ENCODE measurements around the gene ACBD6.
"Not testable (repeated sequence)": the region's sequence is repeated elsewhere in the genome, so short reads cannot be mapped to it uniquely, and the experiment has no call there.

Gene ACBD6

DNA sequence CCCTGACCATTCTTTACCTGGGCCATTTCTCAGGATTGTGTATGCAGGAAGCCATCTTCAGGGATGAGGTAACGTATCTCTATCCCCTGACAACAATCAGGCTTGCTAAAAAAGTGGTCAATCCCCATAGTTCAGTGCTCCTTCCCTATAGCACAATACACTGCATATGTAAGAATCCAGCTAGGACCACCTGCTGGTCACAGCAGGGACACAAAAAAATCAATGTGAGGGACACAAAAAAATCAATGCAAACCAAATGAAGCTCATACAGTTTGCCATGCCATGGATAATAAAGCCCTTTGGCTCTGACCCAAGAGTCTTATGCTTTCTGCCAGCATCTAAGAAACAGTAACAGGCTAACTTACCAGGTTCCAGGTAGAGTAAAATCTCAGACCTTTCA lies 16.3 kb downstream of the ACBD6 start:
- DNase-seq: no peak

DNA sequence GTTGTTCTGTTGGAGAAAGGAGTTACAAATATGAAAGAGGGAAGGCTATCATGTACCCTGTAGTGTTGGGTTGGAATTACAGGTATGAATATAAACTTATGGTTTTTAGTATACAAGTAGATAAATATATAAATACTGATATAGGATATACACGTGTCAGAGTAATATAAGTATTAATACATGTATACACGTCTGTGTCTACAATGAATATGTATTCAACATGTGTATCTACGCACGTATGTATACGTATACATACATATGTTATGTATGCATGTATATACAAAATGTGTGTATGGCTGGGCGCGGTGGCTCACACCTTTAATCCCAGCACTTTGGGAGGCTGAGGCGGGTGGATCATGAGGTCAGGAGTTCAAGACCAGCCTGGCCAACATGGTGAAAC lies 17.9 kb downstream of the ACBD6 start:
- no peak for DNase-seq

DNA sequence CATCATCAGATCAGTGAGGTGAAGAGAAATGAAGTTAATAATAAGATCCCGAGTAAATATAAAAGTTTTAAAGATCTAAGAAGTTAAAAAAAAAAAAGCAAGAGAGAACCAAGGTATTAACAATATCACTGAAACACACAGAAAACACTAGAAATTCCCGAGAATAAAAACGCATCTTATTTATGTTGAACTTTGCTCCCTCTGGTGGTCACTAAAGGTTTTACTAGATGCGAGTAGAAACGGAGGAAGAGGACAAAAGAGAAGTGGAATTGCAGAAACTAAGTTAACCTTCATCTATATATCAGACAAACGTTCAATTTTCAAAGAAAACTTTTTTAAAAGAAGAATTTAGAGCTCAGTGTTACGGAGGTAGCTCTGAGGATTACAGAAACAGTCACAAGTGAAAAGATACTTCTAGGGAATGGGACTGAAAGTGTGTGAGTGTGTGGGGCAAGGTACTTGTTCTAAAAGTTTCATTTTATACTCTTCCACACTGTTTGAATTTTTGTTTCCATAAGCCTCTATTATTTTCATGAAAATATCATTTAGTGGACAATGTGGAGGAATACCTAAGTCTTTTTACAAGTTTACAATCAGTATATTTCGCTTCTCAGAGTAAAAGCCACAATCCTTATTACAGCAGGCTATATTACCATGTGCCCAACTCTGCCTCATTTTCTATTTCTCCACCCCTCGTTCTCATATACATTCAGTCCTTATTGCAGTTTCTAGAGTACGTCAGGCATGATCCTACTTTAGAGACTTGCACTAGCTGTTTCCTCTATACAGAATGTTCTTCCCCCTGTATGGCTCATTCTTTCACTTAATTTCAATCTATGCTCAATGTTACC lies 19.7 kb downstream of the ACBD6 start:
- DNase-seq: no peak

DNA sequence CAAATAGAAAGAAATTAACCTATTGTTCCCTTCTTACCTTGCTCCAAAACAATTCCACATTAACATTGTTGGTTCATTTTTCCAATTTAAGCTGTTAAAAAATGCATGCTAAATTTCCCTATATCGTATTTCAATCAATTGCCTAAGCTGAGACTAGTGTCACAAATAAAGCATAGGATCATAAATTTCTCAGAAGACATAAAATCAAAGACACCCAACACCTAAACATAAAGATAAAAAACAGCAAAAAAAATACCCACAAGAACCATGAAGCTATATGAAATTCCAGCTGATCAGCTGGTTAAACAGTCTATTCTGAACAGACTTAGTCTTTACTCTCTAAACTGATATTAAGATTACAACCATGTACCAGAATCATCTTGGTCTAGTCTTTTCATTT lies 32.3 kb downstream of the ACBD6 start:
- DNase-seq: no peak

DNA sequence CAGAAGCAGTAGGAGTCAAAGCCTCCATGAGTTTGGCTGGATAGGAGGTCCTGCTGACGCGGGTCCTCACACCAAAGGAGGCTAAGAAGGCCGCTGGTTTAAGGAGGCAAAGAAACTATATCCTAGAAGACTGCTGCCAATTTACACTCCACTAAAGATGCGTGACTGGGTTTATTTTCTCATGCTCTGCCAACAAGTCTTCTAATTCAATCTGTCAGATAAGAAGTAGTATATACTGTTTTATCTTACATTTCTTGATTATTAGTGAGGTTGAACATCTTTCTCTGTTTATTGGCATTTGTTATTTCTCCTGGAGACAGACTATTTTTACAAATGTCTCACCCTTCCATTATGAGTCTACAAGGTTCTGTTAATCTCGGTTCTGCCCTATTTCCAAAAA lies 34.1 kb downstream of the ACBD6 start:
- DNase-seq: no peak

DNA sequence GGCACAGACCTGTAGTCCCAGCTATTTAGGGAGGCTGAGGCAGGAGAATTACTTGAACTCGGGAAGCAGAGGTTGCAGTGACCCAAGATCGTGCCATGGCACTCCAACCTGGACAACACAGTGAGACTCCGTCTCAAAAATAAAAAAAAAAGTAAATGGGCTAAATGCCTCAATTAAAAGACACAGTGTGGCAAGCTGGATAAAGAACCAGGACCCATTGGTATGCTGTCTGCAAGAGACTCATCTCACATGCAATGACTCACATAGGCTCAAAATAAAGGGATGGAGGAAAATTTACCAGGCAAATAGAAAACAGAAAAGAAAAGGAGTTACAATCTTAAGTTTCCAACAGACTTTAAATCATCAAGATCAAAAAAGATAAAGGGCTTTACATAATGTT lies 40.3 kb downstream of the ACBD6 start:
- DNase-seq: no peak

DNA sequence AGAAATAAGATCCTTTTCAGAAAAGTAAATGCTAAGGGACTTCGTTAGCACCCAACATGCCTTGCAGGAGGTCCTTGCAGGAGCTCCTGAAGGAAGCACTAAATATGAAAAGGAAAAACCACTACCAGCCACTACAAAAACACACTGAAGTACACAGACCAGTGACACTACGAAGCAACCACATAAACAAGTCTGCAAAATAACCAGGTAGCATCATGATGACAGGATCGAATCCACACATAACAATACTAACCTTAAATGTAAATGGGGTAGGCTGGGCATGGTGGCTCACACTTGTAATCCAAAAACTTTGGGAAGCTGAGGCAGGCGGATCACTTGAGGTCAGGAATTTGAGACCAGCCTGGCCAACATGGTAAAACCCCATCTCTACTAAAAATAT lies 40.7 kb downstream of the ACBD6 start:
- DNase-seq: not testable (repeated sequence)

DNA sequence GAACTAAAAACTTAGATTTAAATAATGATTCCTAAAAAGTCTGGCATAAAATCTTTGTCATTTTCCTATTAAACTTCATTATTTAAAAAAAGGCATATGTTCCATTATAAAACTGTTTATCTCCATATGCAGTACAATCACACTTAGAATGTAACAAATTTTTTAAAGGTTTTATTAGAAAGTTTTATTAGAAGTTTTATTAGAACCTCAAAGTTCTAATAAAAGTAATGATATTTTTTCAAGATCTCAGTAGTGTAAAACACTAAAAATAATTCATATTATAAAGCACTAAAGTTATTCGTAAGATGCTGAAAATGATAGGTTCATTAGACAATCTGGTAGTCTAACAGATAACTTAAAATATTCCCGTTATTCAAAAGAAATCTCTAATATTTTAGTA lies 43.6 kb downstream of the ACBD6 start:
- no peak for DNase-seq

DNA sequence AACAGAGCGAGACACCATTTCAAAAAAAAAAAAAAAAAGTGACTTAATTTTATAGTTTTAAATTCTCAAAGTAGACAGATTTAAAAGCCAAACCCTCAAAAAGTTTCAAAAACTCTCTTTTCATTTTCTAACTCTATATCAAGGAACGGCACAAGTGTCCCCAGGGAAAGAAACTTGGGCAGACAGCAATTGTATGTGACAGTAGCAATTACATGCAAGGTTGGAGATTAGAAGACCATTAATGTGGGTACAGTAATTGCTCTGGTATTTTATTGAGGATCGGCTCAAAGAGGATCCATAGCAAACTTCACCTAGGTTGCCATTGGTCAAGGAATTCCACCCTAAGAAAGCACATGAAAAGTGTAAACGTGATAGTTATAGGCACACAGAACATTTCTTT lies 46.2 kb downstream of the ACBD6 start:
- no peak for DNase-seq

DNA sequence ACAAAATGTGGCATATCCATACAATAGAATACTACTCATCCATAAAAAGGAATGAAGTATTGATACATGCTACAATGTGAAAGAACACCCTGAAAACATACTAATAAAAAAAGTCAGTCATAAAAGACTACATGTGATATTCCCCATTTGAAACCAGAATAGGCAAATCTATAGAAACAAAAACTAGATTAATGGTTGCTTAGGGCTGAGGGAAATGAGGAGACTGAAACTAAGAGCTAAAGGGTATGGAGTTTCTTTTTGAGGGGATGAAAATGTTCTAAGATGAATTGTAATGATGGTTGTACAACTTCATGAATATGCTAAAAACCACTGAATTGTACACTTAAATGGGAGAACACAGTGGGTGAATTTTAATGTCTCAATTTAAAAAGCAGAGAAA lies 50.9 kb downstream of the ACBD6 start:
- no peak for DNase-seq

DNA sequence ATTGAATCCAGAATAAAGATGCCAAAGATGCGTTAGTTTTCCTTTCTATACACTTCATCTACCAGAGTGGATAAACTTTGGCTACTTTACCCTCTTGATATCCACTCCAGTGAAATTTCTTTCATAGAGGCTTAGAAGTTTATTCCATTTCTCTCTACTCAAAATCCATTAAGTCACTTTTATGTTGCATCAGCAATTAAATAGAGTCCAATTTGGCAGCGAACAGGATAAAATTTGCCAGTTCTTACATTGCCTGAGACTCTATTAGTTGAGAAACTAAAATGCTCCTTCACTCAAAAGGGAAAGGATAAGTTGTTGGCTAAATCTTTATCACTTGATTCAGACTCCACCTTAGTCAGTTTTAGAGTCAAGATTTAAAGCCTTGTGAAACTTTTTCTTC lies 57.9 kb downstream of the ACBD6 start:
- DNase-seq: no peak

DNA sequence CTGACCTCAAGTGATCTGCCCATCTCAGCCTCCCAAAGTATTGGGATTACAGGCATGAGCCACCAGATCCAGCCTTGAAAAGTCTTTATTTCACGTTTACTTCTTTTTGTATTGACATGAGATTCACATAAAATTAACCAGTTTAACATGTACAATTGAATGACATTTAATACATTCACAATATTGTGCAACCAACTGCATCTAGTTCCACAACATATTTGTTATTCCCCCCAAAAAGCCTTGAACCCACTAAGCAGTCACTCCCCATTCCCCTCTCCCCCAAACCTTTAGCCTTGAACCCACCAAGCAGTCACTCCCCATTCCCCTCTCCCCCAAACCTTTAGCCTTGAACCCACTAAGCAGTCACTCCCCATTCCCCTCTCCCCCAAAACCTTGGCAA lies 62.0 kb downstream of the ACBD6 start:
- DNase-seq: no peak

DNA sequence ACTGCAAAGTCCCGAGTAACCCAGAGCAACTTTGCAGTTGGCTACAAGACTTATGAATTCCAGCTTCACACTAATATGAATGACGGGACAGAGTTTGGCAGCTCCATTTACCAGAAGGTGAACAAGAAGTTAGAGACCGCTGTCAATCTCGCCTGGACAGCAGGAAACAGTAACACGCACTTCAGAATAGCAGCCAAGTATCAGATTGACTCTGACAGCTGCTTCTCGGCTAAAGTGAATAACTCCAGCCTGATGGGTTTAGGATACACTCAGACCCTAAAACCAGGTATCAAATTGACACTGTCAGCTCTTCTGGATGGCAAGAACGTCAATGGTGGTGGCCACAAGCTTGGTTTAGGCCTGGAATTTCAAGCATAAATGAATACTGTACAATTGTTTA lies 66.8 kb downstream of the ACBD6 start:
- no peak for DNase-seq

DNA sequence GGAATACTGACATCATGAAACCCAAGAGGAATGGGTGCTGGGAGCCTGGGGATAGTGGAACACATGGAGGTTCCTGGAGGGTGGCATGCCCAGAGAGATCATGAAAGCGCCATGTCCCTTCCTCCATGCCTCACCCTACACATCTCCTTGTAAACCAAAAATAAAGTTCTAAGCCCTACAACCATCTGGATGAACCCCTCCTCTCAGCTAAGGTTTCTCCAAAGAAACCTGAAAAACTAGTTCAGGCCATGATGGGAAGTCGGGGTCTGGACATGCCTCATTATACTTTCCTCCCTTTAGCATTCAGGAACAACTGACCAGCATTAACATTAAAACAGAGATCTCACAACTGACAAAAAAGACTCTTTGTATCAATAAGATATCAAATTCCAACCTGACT lies 68.5 kb downstream of the ACBD6 start:
- DNase-seq: no peak

DNA sequence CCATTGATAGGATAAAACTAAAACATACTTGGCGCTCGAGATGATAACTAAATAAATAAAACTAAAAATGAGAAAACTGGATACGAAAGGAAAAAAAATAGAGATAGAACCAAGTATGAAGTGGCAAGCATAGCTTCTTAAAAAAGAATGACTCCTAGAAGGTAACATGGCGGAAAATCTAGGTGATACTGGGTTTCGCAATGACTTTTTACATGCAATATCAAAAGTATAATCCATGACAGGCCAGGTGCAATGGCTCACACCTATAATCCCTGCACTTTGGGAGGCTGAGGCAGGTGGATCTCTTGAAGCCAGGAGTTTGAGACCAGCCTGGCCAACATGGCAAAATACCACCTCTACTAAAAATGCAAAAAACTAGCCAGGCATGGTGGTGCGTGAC lies 70.7 kb downstream of the ACBD6 start:
- no peak for DNase-seq

DNA sequence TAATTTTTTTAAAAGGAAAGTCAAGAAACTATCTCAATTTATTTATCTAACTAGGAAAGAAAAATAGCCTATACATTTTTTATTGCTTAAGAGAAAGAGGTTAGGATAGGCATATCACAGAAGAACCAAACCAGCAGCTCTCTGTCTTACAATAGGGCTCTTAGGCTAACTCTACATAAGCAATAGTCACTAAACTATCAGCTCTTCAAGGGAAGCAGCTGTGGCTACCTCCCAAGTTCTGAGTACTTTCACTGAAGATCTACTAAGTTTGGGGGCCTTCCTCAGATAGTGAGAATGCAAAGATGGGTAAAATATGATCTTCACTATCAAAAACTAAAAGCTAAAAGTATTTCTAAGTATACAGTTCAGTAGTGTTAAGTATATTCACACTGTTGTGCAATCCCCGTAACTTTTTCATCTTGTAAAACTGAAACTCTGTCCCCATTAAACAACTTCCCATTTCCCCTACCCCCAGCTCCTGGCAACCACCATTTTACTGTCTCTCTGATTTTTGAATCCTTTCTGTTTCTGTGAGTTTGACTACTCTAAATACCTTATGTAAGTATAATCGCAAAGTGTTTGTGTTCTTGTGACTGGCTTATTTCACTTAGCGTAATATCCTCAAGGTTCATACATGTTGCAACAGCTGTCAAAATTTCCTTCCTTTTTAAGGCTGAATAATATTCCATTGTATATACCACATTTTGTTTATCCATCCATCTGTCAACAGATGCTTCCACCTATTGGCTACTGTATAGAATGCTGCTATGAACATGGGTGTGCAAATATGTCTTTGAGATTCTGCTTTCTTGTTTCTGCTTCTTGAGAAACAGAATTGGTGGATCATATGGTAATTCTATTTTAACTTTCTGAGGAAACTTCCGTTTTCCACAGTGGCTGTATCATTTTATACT lies 73.3 kb downstream of the ACBD6 start:
- no peak for DNase-seq

DNA sequence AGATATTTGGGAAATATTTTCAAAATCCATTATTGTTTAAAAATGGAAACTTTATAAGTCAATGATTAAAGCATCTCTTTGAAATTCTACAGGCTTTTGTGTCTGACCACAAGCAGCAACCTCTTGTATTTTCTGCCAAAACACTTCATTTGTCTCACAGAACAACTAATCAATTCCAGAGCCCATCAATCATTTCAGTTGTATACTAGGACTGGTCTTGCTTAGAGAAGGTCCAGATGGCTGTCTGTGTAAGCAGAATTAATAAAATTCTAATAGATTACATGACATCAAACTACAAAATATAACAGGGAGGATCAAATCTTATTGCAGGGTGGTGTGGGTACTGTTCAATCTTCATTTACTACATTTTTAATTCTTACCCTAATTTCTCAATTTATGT lies 76.4 kb downstream of the ACBD6 start:
- DNase-seq: no peak

DNA sequence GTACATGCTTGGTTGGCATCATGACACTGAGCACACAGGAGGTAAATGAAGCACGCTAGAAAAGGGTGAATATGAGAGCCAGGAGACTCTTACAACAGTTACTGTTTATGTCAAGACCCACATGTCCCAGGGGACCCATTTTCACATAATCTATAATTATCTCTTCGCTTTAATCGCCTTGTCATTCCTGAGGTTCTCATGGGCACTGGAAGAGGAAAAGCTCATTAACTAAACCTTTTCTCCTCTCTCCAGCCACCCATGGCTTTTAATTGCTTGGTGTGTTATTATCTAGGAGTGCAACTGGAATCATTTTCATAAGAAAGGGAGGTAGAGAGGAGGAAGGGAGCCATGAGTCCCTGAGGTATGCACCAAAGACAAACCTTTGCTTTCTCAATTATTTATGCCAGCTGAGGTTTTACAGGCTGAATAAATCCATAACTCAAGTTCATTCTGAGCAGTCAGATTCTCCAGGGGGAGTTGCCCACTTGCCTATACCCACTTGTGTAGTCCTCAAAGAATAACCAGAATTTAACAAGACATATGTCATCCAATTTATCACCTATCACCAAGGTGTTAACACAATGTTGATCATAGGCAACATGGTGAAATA lies 77.4 kb downstream of the ACBD6 start:
- no peak for DNase-seq

DNA sequence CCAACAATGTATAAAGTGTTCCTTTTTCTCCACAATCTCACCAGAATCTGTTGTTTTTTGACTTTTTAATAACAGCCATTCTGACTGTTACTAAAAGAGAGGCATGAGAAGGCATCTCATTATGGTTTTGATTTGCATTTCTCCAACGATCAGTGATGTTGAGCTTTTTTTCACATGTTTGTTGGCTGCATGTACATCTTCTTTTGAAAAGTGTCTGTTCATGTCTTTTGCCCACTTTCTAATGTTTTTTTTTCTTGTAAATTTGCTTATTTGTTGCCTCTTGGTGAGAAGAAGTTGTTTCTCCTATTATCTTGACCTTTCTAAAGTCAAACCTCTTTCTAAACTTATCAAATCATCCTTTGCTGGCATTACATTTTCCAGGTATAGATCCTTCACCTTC lies 80.8 kb downstream of the ACBD6 start:
- no peak for DNase-seq

DNA sequence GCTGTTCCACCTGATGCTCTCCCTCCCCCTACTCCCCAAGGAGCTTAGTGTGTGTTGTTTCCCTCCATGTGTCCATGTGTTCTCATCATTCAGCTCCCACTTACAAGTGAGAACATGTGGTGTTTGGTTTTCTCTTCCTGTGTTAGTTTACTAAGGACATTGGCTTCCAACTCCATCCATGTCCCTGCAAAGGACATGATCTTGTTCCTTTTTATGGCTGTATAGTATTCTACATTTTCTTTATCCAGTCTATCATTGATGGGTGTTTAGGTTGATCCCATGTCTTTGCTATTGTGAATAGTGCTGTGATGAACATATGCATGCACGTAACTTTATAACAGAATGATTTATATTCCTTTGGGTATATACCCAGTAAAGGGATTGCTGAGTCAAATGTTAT lies 81.2 kb downstream of the ACBD6 start:
- not testable (repeated sequence) for DNase-seq

DNA sequence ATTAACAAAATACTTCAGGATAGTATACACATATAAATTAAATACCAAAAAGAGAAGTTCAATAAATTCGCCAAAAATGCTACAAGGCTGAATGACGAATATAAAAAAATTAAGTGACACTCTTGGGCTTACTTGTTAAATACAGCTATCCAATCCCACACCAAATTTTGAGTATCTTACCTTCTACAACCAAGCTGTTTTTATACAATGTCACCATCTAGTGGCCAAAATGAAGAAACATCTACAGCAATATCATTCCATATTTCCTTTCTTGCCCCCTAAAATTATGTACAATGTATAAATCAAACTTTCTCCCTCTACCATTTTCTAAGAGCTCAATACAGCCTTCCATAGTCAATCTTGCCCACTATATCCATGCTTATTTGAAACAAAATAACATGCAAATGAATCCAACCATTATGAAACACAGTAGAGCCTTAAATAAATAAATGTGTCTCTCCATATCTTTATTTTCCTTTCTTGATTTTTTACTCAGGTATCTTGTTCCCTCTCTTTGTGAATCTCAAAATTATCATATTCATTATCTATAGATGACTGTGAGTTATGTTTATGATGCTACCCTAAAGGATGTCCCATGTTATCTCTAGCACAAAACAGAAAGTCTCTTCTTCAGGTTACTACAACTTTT lies 86.3 kb downstream of the ACBD6 start:
- no peak for DNase-seq

DNA sequence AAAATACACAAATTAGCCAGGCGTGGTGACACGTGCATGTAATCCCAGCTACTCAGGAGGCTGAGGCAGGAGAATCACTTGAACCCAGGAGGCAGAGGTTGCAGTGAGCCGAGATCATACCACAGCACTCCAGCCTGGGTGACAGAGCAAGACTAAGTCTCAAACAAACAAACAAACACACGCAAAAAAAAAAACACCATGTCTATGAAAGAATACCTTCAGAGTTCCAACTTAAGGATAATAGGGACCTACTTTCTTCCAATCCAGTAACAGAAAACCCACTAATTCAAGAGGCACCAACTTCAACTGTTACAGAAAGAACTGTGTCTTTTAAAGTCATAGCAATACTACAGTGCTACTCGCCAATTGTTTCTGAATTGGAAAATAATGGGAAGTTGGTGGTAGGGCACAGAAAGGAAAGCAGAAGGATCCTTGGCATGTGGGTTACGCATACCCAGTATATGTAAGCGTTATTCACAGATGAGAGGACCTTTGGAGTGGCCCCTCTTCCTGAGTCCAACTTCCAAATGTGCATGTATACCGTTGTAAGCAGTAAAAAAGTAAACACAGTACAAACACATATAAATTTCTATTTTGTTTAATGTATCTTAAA lies 87.0 kb downstream of the ACBD6 start:
- DNase-seq: no peak

DNA sequence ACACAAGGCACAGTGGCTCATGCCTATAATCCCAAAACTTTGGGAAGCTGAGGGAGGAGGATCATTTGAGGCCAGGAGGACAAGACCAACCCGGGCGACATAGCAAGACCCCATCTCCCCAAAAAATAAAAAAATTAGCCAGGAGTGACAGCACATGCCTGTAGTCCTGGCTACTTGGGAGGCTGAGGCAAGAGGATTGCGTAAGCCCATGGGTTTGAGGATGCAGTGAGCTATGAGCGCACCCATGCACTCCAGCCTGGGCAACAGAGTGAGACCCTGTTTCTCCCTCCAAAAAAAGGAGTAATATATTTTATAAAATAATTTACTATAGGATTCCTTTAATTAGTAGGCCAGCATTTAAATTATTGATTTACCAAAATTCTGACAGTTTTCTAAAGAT lies 89.8 kb downstream of the ACBD6 start:
- no peak for DNase-seq

Data from activated effector memory CD4-positive, alpha-beta T cell treated with Interleukin-2 at 50 U/mL for 16 hours (primary cell).